Stimulated activated CD8-positive, alpha-beta memory T cell treated with anti-CD3 and anti-CD28 coated beads, Interleukin-2, amount 100 ng/mL, for 48 hours (primary cell): Measurements from ENCODE around the gene RAB10.

ENCODE experiments used
- DNase-seq, 2 donors: peaks; one replicate each; pipeline ENCODE4 v3.0.0-alpha.2; 2020; ENCODE audit warnings: low read depth in 2 of 2

The RAB10 gene

GRCh38 chr2:26178746-26179436 is 145.0 kb downstream of the RAB10 start:
- DNase-seq = no peak

GRCh38 chr2:26179446-26179913 is 145.6 kb downstream of the RAB10 start:
- no peak for DNase-seq

- no peak for DNase-seq
Measured at GRCh38 chr2:26182441-26182840, 148.6 kb downstream of the RAB10 start.

- no peak for DNase-seq
Measured at GRCh38 chr2:26182887-26183630, 149.2 kb downstream of the RAB10 start.

GRCh38 chr2:26184121-26184520 is 150.2 kb downstream of the RAB10 start:
- DNase-seq = no peak

GRCh38 chr2:26184555-26185303 is 150.8 kb downstream of the RAB10 start:
- peak; percentile 73 to 74 for DNase-seq

- no peak for DNase-seq
Measured at GRCh38 chr2:26185304-26185928, 151.5 kb downstream of the RAB10 start.

GRCh38 chr2:26185954-26186770 is 152.3 kb downstream of the RAB10 start:
- DNase-seq = no peak
